ENCODE data around the gene ZNF644.

The ZNF644 gene

DNA sequence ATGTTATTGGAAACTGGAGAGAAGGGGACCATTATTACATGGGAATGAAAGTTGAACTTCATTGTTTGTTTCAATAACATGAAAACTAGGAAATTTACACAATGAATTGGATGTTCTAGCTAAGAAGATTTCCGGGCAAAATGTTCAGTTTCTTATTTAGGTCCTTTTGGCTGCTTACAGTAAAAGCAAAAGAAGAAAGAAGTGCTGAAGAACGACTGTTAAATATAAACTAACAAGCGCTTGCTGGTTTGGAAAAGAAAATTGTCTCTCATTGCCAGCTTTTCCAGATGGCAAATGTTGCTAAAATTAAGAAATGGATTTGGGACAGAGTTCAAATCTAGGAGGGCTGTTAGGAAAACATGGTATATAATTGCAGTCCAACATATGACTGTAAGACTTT lies 139.6 kb downstream of the ZNF644 start:
- TF ChIP-seq, protein P1, sequence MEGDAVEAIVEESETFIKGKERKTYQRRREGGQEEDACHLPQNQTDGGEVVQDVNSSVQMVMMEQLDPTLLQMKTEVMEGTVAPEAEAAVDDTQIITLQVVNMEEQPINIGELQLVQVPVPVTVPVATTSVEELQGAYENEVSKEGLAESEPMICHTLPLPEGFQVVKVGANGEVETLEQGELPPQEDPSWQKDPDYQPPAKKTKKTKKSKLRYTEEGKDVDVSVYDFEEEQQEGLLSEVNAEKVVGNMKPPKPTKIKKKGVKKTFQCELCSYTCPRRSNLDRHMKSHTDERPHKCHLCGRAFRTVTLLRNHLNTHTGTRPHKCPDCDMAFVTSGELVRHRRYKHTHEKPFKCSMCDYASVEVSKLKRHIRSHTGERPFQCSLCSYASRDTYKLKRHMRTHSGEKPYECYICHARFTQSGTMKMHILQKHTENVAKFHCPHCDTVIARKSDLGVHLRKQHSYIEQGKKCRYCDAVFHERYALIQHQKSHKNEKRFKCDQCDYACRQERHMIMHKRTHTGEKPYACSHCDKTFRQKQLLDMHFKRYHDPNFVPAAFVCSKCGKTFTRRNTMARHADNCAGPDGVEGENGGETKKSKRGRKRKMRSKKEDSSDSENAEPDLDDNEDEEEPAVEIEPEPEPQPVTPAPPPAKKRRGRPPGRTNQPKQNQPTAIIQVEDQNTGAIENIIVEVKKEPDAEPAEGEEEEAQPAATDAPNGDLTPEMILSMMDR (IDR thresholded peaks at IDR 0.05; ENCODE audit: unreplicated experiment in 3 of 3): no peak
- H3K27ac Mint-ChIP-seq: no peak overlapping the region

DNA sequence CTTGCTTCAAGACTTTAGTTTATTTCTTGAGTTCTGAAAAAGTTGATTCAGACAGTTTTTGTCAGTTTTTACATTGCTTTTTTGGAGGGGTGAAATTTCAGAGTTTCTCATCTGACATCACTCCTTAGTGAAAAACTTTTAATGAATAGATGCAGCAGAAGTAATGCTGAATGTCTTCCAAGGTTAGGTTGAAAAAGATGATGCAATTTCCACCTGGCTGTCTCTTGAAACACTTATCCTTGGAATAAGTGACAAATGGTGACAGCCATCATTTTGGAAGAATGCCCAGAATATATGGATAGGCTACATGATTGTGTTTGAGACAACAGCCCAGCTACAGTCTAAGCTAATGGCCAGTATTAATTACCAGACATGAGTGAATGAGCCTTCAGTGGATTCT lies 140.8 kb downstream of the ZNF644 start:
- Mint-ChIP-seq H3K36me3 (ENCODE audit: low read depth) (peaks cover 12% of the 10 kb centered on the region), H3K27me3 (ENCODE audit: low read depth) (no peaks in the 10 kb centered on the region), H3K4me1 (no peaks in the 10 kb centered on the region), H3K27ac (no peak overlapping the region), H3K4me3 (no peak overlapping the region), H3K9me3 (peaks cover 51% of the 10 kb centered on the region)
- TF ChIP-seq, protein P1 (IDR thresholded peaks at IDR 0.05; ENCODE audit: unreplicated experiment in 3 of 3): no peak

More for the DNA sequence above, 139.6 kb downstream of the ZNF644 start:
- H3K36me3 Mint-ChIP-seq (ENCODE audit: low read depth): peaks cover 12% of the 10 kb centered on the region
- no peaks in the 10 kb centered on the region for H3K27me3 Mint-ChIP-seq (ENCODE audit: low read depth)
- H3K4me1 Mint-ChIP-seq: no peaks in the 10 kb centered on the region
- H3K4me3 Mint-ChIP-seq: no peak overlapping the region
- peaks cover 49% of the 10 kb centered on the region for H3K9me3 Mint-ChIP-seq

DNA sequence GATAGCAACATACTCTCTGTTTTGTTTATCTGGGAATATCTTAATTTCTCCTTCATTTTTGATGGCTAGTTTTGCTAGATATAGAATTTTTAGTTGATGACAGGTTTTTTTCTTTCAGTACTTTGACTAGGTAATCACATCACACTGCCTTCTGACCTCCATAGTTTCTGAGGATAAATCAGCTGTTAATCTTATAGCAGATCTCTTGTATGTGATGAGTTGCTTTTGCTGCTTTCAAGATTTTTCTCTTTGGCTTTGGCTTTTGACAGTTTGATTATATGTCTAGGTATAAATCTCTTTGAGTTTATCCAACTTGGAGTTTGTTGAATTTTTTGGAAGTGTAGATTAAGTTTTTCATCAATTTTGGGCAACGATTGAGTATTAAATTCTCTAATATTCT lies 142.6 kb downstream of the ZNF644 start:
- TF ChIP-seq, protein P1 (IDR thresholded peaks at IDR 0.05; ENCODE audit: unreplicated experiment in 3 of 3): no peak
- no peaks in the 10 kb centered on the region for H3K27me3 Mint-ChIP-seq (ENCODE audit: low read depth)
- H3K36me3 Mint-ChIP-seq (ENCODE audit: low read depth): peaks cover 12% of the 10 kb centered on the region

DNA sequence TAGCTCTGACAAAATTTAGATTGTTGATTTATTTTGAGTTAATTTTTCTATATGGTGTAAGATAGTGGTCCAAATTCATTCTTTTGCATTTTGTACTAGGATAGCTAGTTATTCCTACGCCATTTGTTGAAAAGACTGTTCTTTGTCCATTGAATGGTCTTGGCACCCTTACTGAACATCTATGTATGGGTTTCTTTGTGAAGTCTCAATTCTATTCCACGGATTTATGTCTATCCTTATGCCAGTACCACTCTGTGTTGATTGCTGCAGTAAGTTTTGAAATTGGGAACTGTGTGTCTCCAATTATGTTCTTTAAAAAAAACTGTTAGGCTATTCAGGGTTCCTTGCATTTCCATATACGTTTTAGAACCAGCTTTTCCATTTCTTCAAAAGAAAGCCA lies 145.7 kb downstream of the ZNF644 start:
- H3K27me3 Mint-ChIP-seq (ENCODE audit: low read depth): no peaks in the 10 kb centered on the region
- TF ChIP-seq, protein P1 (IDR thresholded peaks at IDR 0.05; ENCODE audit: unreplicated experiment in 3 of 3): no peak
- peaks cover 12% of the 10 kb centered on the region for H3K36me3 Mint-ChIP-seq (ENCODE audit: low read depth)
- no peak overlapping the region for H3K27ac Mint-ChIP-seq
- no peaks in the 10 kb centered on the region for H3K4me1 Mint-ChIP-seq
- H3K9me3 Mint-ChIP-seq: peaks cover 31% of the 10 kb centered on the region
- no peak overlapping the region for H3K4me3 Mint-ChIP-seq

More for the DNA sequence above, 142.6 kb downstream of the ZNF644 start:
- Mint-ChIP-seq H3K9me3 (peaks cover 49% of the 10 kb centered on the region), H3K4me3 (no peak overlapping the region), H3K27ac (no peak overlapping the region), H3K4me1 (no peaks in the 10 kb centered on the region)

Data from nephron (organoid).